ENCODE data around the gene MYT1.
"Not testable (repeated sequence)": the region's sequence is repeated elsewhere in the genome, so short reads cannot be mapped to it uniquely, and the experiment has no call there.

MYT1 gene

DNA sequence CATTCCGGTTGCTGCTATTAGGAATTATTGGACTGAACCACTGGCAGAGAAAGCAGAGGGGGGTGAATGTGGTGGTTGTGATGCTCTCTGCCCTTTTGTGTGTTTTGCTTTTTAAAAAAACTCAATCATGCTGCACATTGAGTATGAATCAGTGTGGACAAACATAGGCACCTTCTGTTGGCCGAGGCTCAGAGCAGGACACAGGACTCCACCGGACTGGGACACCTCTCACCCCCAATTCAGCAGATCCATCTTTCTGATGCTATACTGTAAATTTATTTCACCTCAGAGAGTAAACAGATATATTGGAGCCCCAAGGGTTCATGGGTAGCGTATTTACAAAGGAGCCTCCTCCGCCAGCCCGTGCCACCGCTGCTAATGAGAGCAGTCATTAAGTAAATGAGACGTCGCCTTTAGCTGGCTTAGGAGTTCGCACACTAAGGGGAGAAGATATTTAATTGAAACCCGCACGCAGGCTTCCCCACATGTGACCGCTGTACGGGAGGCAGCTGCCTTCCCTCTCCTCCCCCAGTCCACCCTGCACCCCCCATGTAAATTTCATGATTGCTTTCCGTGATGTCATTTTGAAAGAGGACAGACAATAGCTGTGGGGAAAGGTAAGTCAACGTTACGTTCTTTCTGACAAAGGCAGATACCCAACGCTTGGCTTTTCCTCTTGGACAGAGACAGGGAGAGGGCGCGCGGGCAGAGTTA is at the start of gene MYT1:
Gene MYT1 (plus strand): TSS at position 330 of the 714 bp plus-strand sequence. CDS start 34,410 bp downstream, outside the sequence.
- peak; percentile 98 for DNase-seq

DNA sequence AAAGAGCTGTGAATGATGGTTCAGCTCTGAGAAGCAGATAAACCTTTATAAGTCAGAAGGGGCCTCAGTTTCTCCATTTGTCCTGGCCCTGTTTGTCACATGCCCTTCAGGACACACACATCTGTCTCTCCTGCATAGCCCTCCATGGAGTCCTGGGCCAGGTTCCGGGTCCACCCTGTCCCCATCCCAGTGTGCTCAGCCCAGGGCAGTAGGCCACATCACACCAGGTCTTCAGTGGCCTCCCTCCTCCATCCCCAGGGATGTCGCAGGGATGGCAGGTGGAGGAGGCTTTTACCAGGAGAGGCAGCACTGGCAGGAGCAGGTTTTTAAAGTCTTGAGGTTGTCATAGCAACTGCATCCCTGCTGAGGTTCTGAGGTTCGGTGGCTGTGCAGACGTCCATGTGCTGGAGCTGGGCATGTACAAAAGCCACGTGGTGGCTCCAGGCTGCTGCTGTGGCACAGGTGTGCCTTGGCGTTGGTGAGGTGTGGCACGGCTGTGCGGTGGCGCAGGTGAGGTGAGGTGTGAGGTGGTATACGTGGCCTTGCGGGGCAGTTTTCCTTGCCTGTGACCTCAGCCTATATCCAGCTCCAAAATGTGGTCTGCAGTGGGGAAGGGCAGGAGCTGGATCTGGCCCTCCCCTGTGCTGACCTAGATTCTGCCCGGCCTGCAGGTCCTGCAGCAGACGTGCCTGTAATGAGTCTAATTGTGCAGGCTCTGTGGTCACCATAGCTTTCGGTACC is 48.9 kb upstream of the MYT1 start:
- DNase-seq: peak; percentile 45

DNA sequence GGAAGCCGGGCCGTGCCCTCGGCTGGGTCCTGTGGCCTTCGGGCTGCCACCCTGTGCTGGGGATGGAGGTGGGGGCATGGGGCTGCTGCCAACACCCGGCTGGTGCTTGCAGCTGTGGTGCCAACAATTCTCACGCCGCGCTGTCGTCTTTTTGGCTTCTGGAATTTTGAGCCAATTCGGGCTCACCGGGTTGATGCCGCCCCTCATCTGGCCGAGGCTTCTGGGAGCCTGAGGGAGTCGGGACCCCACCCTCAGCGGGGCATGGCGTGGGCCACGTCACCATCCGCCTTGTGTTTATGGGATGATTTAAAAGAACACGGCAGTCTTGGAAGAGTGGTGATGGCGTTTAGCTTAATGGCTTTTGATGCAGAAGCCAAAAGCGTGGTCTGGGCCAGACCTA is 48.2 kb upstream of the MYT1 start:
- DNase-seq: no peak

DNA sequence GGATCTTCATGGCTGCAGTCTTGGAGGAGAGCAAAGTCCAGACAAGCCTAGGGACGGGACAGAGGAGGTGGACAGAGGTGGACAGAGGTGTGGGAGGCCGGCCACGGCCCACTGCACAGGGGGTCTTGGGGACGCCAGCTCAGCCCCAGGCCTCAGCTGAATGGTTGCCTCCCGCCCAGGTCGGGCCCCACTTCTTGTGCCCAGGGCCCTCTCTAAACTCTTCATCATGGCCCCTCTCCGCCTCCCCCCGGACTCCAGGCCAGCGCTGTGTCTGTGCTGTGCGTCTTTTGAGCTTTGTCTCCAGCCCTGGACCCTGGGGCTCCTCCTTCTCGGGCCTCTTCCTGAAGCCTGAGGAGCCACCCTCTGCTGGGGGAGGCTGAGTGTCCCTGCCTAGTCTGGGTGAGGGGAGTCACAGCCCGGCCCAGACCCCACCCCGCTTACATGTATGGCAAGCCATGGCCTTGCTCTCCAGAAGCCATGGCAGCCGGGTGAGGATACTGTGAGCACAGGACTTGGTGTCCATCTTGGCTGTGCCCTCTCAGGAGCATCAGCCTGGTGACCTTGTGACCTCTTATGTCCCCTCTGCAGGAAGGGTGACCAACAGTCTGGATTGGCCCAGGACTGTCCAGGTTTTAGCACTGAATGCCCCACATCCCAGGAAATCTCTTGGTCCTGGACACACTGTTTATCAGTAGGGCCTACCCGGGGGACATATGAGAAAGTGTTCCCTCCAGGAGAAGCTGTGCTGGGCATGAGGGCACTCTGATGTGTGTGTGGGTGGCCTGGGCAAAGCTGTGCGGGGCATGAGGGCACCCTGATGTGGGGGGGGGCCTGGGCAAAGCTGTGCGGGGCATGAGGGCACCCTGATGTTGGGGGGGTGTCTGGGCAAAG is 47.5 kb upstream of the MYT1 start:
- DNase-seq: no peak

DNA sequence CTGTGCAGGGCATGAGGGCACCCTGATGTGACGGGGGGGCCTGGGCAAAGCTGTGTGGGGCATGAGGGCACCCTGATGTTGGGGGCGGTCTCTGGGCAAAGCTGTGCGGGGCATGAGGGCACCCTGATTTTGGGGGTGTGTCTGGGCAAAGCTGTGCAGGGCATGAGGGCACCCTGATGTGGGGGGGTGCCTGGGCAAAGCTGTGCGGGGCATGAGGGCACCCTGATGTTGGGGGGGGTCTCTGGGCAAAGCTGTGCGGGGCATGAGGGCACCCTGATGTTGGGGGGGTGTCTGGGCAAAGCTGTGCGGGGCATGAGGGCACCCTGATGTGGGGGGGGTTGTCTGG is 46.8 kb upstream of the MYT1 start:
- DNase-seq: not testable (repeated sequence)

DNA sequence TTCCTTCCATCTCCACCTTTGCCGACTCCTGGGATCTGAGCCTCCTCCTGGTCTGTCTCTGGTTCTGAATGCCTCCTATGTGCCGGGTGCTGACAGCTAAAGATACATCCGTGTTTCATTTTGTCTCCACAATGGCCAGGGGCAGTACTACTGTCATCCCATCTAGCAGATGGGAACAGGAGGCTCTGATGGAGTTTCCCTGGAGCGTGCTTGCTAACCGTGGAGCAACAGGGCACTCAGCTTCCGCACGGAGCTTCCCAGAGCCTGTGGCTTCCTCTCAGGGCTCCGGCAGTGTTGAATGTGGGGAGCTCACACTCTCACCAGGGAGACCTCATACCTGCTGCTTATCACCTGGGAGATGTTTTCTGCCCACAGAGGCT is 45.0 kb upstream of the MYT1 start:
- no peak for DNase-seq

DNA sequence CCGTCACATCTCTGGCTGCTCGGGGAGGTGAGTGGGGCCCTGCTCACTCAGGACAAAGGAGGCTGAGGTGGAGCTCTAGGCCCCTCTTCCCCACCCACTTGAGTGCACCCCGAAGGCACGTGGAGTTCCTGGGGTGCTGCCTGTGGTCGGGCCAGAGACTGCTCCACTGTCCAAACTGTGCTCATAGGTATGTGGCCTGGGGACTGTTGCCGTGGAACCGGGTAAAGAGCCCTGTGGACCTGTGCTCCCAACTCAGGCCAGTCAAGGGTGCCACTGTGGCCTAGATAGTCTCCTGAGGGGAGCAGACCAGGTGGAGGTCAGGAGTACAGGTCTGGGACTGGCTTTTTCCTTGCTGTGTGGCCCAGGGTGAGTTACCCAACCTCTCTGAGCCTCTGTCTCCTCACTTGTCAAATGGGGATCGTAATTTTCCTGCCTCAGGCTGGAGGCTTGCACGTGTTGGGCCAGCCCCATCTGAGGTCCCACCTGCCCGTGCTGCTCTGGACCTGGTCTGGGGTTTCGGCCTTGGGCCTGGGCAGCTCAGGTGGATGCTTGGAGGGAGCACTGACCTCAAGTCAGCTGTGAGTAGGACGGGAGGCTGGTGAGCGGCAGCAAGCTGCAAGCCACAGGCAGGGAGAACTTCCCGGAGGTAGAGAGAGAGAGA is 44.4 kb upstream of the MYT1 start:
- DNase-seq: no peak

DNA sequence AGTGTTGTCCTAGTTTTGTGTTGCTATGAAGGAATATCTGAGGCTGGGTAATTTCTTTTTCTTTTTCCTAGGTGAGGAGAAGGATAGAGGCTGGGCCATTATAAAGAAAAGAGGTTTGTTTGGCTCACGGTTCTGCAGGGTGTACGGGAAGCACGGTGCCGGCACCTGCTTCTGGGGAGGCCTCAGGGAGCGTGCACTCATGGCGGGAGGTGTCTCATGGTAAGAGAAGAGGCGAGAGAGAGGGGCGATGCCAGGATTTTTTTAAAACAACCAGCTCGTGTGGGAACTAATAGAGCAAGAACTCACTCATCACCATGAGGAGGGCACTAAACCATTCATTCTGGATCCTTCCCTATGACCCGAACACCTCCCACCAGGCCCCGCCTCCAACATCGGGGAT is 42.7 kb upstream of the MYT1 start:
- no peak for DNase-seq

DNA sequence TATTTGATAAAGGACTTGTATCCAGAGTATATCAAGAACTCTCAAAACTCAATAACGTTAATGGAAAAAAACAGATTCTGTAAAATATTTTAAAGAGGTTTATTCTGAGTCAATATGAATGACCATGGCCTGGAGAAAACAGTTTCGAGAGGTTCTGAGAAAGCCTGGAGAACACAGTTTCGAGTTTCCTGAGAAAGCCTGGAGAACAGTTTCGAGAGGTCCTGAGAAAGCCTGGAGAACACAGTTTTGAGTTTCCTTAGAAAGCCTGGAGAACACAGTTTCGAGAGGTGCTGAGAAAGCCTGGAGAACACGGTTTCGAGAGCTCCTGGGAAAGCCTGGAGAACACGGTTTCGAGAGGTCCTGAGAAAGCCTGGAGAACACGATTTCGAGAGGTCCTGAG is 41.3 kb upstream of the MYT1 start:
- DNase-seq: not testable (repeated sequence)

DNA sequence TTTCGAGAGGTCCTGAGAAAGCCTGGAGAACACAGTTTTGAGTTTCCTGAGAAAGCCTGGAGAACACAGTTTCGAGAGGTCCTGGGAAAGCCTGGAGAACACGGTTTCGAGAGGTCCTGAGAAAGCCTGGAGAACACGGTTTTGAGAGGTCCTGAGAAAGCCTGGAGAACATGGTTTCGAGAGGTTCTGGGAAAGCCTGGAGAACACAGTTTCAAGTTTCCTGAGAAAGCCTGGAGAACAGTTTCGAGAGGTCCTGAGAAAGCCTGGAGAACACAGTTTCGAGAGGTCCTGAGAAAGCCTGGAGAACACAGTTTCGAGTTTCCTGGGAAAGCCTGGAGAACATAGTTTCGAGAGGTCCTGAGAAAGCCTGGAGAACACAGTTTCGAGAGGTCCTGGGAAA is 40.7 kb upstream of the MYT1 start:
- DNase-seq: not testable (repeated sequence)

DNA sequence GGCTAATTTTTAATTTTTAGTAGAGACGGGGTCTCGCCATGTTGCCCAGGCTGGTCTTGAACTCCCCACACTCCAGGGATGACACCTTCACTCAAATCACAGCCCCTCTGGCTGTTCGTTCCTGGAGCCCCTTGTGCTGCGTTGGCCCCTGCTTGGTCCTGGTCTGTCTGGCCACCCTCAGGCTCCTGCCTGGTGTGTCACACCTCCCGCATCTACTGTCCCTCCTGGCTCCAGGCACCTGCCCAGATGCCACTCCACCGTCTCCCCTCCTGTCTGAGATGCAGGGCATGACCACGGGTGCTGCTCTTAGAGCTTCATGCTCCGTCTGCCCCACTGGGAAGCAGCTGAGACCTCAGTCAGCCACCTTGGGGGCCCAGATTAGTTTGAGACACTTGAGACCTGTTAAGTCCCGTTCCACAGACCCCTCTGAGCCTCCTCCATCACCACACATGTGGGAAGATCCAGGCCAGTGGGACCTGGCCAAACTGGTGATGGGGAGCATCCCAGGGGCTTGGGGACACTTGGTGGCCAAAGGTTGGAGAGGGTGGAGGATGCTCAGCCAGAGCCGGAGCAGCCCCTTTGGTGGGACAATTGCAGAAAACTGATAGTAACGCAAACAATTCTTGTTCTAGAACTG is 35.0 kb upstream of the MYT1 start:
- DNase-seq: no peak

DNA sequence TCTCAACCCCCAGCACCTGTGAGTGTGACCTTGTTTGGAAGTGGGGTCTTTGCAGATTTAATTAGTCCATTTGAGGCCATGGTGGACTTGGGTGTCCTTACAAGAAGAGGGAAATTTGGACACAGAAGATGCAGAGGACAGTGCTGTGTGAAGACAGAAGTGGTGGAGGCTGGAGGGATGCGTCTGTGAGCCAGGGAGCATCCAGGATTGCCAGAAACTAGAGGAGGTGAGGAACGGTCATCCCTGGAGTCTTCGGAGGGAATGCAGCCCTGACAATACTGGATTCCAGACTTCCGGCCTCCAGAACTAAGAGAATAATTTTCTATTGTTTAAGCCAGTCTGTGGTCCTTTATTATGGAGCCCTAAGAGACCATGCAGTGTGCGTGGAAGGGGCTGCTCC is 34.0 kb upstream of the MYT1 start:
- no peak for DNase-seq

DNA sequence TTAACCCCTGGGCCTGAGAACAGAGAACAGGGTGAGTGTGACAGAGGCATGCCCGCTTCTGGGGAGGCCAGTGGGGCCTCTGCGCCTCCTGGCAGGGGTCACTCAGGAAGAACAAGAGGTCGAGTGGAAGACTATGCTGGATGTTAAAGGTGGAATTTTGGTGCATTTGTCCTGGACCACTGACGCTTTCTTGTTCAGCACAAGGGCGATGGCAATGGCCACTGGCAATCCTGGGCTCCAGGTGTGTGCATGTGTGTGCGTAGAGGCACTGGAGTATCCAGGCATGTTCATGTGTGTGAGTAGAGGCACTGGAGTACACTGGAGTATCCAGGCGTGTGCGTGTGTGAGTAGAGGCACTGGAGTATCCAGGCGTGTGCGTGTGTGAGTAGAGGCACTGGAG is 33.4 kb upstream of the MYT1 start:
- no peak for DNase-seq

DNA sequence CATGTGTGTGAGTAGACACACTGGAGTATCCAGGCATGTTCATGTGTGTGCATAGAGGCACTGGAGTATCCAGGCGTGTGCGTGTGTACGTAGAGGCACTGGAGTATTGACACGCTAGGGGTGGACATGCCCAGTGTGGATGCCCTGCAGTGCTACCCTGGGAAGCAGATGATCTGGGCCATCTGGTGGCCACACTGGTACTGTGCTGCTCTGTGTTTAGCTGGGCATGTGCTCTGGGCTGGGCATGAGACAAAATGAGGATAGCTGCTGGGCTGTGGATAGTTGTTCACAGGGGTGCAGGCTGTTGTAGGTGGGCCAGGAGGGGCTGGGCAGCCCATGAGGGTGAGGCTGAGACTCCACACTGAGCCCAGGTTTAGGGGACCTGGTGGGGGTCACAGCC is 32.8 kb upstream of the MYT1 start:
- no peak for DNase-seq

DNA sequence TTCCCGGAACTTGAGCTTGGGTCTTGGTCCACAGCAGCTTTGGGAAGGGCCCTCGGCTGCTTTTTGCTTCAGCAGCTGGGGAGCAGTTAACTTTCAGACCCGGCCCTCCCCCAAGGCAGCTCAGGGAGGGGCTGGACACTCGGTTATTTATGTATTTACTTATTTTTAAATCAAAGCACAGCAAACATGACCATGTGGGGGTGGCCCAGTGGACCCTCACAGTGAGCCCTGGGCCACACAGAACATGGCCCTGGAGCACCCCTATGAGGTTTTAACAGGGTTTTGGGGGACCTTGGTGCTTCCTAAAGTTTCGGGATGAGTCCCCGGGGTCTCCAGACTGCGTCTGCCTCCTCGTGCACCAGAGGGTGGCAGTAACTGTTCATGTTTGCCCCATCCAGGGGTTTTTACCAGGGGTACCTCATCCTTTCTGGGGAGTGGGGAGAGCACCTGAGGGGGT is 30.3 kb upstream of the MYT1 start:
- no peak for DNase-seq

DNA sequence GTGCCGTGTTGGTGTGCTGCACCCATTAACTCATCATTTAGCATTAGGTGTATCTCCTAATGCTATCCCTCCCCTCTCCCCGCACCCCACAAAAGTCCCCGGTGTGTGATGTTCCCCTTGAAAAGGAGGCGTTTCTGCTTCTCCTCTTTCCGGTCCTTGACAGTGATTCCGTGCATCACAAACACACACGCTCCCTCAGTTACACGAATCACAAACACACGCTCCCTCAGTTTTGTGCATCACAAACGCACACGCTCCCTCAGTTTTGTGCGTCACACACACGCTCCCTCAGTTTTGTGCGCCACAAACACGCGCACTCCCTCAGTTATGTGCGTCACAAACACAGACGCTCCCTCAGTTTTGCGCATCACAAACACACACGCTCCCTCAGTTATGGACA is 29.5 kb upstream of the MYT1 start:
- not testable (repeated sequence) for DNase-seq

DNA sequence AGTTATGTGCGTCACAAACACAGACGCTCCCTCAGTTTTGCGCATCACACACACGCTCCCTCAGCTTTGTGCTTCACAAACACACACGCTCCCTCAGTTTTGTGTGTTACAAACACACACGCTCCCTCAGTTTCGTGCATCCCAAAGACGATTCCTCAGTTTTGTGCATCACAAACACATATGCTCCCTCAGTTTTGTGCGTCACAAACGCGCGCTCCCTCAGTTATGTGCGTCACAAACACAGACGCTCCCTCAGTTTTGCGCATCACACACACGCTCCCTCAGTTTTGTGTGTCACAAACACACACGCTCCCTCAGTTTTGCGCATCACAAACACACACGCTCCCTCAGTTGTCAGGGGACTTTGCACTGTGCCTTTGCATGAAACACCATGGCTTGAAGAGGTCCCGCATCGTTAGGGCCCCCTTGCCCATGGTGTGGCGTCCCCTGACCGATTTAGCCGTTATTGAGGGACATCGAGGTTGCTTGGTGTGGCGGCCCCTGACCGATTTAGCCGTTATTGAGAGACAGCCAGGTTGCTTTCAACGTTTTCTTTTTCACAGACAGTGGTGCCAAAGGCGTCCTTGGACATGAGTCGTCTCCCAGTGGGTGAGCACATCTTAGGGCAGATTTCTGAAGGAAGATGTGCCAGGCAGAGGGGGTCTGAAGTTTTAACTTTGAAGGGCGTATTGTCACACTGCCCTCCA is 28.1 kb upstream of the MYT1 start:
- DNase-seq: no peak

DNA sequence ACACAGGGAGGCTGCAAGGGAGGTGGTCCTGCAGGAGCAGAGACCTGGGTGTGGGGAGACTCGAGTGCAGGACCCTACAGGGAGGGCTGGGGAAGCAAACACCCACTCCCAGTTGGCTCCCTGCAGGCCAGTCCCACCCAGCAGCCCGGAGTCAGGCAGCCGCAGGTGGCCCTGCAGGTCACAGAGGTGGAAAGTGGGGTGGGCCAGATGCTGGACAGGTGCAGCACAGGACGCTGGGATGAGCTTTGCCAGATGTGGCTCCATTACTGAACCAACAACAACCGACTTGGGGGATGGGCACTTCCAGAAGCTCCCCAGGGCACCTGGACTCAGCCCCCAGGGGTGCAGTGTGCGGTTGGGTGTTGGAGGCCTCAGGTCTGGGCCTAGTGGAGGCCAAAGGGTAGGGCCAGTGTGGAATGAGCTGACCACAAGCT is 26.6 kb upstream of the MYT1 start:
- DNase-seq: no peak

DNA sequence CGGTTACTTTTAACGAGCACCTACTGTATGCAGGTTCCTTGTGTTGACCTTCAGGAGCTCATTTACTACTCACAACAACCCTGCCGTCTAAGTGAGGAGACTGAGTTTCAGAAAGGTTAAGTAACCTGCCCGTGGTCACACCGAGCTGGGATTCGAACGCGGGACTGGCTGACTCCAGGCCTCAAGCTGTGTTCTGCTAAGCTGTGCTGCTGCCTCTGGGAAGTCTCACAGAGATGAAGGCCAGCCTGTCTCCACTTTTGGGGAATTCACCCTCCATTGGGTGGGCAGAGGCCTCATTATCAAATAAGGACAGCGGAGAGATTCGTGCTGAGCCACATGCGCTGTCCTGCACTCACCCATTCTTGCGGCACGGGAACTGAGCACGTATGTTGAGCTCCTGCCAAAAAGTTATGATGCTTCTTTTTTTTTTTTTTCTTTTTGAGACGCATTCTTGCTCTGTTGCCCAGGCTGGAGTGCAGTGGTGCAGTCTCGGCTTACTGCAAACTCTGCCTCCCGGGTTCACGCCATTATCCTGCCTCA is 25.9 kb upstream of the MYT1 start:
- DNase-seq: no peak

DNA sequence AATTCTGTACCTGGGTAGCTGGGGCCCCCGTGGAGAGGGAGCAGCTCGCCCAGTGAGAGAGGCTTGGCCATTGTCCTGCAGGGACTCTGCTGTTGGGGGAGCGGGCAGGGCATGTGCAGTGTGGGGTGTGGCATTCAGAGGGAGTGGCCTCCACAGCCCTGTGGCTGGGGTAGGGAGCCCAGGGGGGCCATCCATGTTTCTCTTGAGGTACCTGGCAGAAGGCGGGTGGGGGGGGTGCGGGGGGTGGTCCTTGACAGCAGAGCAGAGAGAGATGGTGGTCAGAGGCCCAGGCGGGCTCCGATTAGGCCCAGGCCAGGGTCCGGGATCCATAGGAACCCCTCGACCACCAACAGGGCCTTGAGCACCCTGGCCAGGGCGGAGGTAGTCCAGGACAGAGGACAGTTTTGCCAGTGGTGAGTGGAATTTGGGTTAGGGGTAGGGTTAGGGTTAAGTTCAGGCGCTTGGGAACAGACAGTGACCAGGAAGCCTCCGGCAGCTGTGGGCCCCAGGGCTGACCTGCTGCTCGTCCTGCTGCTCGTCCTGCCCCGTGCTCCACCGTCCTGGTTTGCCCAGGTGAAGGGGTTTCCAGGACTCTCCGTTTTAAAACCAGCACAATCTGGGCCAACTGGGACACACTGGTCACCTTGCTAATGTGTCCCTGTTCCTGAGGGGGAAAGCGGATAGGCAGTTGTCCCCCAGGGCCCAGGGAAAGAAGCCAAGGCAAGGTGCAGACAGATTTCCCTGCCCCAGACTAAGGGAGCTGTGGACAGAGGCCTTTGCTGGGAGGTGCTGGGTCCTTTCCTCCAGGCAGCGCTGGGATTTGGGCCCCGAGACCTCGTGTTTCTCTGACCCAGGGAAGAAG is 24.8 kb upstream of the MYT1 start:
- DNase-seq: no peak

Measured in DMS79 treated with DMSO at 0.1 percent for 48 hours (cell line).